ENCODE measurements around the gene HOOK2.
A peak's percentile ranks its signal among the peaks of the same experiment; 100 is the strongest.
"Not testable (repeated sequence)": the region's sequence is repeated elsewhere in the genome, so short reads cannot be mapped to it uniquely, and the experiment has no call there.

Gene HOOK2

DNA sequence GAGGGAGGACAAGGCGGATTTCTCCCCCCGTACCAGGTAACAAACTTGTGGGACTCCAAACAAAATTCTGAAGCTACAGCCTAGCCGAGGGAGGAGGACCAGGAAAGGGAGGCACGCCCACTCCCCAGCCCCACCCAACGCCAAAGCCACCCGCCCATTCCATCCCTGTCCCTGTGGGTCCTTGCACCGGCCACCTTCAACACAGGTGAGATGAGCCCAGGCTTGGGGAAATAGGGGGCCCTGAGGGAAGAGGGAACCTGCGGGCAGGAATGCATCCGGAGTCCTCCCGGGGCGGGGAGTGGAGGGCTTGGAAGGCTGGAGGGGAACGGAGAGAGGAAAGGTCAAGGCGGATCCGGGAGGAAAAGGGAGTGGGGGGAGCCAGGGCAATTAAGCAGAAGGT is 23.7 kb downstream of the HOOK2 start, which contains the start of gene BEST2:
Gene BEST2, plus strand, starts transcription at position 157 of the 400 bp plus-strand sequence. CDS start 802 bp downstream, outside the sequence.
- no peak for DNase-seq

- DNase-seq: no peak
Measured at GRCh38 chr19:12750851-12751250, 24.5 kb downstream of the HOOK2 start.

GRCh38 chr19:12749938-12750521 is 25.3 kb downstream of the HOOK2 start:
- DNase-seq: no peak

GRCh38 chr19:12748489-12748888 is 26.9 kb downstream of the HOOK2 start:
- no peak for DNase-seq

- DNase-seq: no peak
Measured at GRCh38 chr19:12745166-12745897, 30.0 kb downstream of the HOOK2 start.

DNA sequence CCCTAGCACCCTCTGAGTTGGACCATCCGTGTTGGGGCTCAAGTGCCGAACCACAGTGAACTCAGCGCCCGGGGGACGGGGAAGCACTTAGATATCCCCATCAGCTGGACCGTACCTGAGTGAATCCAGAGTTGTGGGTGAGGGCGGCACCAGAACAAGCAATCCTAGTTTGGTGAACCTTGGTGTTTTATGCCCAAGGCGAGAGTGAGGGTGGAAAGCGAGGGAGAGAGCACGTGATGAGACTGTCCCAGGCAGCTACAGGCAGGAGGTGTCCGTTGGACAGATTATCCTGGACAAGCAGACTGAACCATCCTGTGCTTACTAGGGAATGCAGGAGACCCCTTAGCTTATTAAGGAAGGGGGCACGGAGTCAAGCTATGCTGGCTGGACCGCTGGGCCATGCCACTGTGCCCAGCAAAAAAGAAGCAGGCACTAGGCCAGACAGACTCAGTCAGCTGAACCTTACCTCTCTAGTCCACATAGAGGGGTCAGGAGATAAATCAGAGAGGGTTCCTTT is 37.5 kb downstream of the HOOK2 start:
- no peak for DNase-seq

DNA sequence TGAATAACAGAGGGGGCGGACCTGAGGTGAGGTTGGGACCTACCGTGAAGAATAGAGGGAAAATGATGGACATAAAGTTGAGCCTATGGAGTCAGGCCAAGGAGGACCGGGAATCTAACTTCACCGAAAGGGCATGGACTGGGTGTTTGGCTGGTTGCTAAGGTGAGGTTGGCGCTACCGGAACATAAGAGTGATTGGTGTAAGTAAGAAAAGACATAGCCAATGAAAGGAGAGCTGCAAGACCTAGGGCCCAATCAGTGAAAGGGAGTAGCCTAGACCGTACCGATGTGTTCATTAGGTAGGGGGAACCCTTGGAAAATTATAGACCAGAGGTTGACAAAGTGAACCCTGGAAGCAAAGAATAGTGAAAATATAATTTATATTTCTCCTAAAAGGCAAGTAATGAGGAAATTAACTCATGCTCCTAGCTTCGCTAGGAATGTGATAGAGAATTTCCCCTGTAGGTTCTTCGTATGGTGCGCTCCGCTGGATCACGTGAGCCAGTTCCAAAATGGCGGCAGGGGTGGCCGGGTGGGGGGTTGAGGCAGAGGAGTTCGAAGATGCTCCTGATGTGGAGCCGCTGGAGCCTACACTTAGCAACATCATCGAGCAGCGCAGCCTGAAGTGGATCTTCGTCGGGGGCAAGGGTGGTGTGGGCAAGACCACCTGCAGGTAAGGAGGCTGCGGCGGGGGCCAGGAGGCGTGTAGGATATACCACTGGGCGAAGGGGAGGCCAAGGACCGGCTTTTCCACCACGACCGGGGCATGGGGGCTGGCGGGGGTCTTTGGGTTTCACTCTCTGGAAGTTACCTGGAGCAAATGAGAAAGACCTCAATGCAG is 38.1 kb downstream of the HOOK2 start, which contains the start of gene GET3:
Gene GET3, plus strand, starts transcription at position 503 of the 840 bp plus-strand sequence. Its CDS starts 9 bp downstream, at position 512.
- DNase-seq: peak; percentile 96

GRCh38 chr19:12733369-12734214 is 41.8 kb downstream of the HOOK2 start:
- DNase-seq: no peak

- DNase-seq: no peak
Measured at GRCh38 chr19:12731337-12731736, 44.0 kb downstream of the HOOK2 start.

GRCh38 chr19:12730064-12730463 is 45.3 kb downstream of the HOOK2 start:
- DNase-seq: no peak

DNA sequence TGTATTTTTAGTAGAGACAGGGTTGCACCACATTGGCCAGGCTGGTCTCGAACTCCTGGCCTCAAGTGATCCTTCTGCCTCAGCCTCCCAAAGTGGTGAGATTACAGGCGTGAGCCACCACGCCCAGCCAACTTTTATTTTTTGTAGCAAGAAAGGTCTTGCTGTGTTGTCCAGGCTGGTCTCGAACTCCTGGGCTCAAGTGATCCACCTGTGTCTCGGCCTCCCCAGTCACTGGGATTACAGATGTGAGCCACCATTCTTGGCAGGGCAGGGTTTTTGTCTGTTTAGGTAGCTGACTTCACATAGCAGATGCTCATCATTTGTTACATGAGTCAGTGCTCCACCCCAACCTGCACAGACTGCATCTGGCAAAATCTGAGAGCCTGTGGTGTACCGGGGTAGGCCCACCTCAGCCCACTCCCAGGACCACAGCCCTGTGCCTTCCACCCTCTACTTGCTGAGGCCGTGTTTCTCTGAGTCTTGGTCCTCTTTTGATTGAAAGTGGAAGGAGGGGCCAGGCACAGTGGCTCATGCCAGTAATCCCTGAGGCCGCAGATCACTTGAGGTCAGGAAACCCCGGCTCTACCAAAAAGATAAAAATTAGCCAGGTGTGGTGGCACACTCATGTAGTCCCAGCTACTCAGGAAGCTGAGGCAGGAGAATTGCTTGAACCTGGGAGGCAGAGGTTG is 47.5 kb downstream of the HOOK2 start:
- no peak for DNase-seq

- DNase-seq: no peak
Measured at GRCh38 chr19:12726988-12727316, 48.4 kb downstream of the HOOK2 start.

- not testable (repeated sequence) for DNase-seq
Measured at GRCh38 chr19:12725612-12726011, 49.7 kb downstream of the HOOK2 start.

DNA sequence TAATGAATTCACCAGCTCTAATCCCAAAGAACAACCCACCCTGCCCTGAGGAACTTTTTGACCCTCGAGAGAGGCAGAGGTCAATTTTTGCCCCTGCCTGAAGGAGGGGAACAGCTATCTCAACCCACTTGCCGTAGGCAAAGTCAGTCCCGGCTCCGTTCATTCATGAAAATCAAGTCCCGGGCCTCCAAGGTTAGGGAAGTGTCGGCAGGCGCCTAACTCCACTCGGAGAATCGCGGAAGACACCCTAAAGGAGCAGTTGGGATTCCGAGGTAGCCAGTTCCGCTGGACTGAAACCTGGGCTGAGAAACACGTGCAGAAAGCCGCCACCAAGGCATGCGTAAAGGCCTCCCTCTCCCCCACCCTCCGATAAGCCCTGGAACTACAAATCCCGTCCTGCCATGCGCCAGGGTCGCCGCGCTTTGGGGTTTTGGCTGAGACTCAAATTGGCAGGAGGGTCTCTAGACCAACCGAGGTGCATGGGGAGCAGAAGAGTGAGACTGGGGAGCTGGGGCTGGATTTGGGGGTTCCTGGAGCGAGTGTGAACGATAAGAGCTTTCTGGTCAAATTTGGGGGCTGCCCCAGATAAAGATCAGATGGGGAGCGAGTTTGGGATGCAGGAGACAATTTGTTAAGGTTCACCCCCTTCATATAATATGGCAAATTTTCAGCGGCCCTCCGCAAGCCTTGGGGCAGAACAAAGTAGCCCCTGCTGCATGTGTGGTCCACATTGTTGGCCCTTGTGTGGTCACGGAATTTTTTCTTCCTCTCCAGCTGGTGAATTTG is 51.5 kb downstream of the HOOK2 start, which contains the start of gene TNPO2:
Gene TNPO2, minus strand, starts transcription at position 292 of the 786 bp plus-strand sequence. CDS start 2,955 bp downstream, outside the sequence.
- no peak for DNase-seq

DNA sequence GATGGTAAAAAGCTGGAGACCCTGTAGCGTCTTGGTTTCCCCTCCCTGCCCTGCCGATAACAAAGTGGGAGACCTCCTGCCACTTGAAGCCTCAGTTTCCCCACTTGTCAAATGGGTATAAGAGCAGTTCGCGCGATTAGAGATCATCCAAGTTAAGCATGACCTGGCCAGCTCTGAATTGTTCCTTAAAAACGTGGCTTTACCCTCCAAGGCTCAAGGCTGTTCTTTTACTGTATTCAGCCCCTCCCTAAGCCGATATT is 52.0 kb downstream of the HOOK2 start:
- DNase-seq: no peak

GRCh38 chr19:12722566-12723380 is 52.6 kb downstream of the HOOK2 start:
- peak; percentile 78 for DNase-seq

- DNase-seq: no peak
Measured at GRCh38 chr19:12721656-12722565, 53.4 kb downstream of the HOOK2 start.

- no peak for DNase-seq
Measured at GRCh38 chr19:12720851-12721655, 54.3 kb downstream of the HOOK2 start.
